ENCODE measurements around the gene VIPAS39.

The VIPAS39 gene

DNA sequence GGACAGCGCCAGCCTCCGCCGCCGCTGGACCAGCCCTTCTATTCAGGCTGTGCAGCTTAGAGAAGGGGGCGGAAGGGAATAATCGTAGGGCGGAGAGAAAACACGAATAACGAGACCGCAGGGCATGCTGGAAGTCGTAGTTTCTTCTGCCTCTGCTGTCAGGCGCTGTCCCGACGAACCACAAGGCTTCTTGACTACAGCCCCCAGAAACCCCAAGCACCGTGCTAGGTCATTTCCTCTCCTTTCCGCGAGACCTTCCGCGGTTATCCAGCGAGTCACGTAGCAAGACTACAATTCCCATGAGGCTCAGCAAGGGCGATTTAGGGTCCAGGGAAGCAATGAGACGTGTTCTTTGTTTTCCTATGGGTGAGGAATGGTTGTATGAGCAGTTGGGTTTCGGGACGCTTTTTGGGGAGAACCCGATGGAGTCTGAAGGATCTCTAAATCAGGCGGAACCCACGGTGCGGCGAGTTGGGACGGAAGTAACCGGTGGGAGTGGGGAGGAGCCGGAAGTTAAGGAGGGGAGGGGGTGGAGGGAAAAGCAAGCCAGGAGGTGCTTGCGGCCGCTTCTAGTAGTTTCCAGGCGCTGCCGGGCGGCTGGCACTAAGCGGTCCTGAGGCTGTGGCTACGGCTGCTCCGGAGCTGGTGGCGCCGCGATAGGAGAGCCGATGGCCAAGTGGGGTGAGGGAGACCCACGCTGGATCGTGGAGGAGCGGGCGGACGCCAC, at the start of gene VIPAS39, which contains the start of gene AHSA1:
TSS of gene VIPAS39 (minus strand) at position 80 of the 727 bp plus-strand sequence. CDS start 3,499 bp downstream, outside the sequence.
TSS of gene AHSA1 (plus strand) at position 572 of the 727 bp plus-strand sequence. CDS start at position 669, 97 bp downstream.
- peak; percentile 100 for DNase-seq

DNA sequence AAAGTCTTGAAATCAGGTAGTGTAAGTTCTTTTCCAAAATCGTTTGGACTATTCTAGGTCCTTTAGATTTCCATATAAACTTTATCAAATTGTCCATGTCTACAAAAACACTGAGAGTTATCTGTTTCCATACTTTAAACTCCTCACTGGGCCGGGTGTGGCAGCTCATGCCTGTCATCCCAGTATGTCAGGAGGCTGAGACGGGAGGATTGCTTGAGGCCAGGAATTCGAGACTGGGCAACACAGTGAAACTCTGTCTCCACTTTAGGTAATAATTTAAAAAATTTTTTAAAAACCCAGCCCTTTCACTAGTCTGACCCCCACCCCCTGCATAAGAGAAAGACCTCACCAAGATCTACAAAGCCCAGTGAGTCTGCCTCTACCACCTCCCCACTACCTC, 47.6 kb upstream of the VIPAS39 start:
- DNase-seq: no peak

DNA sequence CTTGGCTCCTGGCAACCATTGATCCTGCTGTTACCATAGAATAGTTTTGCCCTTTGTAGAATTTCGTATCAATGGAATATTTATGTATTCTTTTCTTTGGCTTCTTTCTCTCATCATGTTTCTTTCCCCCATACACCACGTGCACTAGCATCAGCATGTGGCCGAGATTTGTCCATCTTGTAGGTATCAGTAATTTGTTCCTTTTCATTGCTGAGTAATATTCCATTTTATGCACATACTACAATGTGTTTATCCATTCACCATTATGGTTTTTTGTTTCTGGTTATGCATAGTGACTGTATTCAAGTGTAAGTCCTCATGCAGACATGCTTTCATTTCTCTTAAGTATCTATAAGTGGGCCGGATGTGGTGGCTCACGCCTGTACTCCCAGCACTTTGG, 45.7 kb upstream of the VIPAS39 start:
- no peak for DNase-seq

DNA sequence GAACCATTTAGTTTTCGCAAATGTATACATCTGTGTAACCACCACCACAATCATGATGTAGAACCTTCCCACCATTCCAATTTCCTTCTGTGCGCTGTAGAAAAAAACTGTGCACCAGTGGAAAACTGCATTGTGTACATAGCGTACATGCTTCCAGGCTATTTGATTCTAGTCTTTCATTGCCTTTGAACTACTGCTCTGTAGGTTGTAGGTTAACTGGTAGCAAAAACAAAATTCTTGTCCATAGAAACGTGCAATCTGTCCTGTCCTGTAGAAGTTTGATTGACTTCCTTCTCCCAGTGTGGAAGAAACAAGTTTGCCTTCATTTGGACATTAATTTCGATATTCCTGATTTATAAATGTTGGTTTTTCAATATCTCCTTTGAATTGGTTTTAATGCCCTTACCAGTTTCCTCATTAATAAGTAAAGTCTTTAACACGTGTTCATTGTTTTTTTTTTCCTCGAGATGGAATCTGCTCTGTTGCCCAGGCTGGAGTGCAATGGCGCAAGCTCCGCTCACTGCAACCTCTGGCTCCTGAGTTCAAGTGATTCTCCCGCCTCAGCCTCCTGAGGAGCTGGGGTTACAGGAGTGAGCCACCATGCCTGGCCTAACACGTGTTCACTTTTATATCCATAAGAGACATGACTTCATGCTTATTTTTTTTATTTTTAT, 44.8 kb upstream of the VIPAS39 start:
- DNase-seq: no peak

DNA sequence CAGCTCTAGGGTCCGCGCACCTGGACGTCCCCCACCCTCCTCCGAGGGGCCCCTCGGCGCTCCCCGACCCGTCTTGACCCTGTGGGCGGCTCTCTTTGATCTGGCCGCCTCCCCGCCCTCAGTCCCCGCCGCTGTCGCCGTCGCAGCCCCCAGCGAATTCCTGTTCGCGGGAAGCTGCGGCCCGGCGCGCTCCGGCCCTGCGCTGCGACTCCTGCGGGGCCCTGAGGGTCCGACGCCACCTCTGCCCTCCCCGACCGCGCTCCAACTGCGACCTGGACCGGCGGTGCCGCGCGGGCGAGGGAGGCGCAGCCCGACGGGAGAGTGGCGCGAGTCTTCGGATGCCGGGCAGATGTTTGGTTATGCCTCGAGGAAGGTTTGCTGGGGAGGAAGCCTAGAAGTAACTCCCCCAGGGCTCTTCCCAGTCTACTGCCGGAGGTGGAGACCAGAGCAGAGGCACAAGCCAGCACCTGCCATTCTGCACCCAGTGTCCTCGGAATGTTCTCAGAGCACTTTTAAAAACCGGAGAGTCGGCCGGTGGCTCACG, 41.7 kb upstream of the VIPAS39 start:
- no peak for DNase-seq

DNA sequence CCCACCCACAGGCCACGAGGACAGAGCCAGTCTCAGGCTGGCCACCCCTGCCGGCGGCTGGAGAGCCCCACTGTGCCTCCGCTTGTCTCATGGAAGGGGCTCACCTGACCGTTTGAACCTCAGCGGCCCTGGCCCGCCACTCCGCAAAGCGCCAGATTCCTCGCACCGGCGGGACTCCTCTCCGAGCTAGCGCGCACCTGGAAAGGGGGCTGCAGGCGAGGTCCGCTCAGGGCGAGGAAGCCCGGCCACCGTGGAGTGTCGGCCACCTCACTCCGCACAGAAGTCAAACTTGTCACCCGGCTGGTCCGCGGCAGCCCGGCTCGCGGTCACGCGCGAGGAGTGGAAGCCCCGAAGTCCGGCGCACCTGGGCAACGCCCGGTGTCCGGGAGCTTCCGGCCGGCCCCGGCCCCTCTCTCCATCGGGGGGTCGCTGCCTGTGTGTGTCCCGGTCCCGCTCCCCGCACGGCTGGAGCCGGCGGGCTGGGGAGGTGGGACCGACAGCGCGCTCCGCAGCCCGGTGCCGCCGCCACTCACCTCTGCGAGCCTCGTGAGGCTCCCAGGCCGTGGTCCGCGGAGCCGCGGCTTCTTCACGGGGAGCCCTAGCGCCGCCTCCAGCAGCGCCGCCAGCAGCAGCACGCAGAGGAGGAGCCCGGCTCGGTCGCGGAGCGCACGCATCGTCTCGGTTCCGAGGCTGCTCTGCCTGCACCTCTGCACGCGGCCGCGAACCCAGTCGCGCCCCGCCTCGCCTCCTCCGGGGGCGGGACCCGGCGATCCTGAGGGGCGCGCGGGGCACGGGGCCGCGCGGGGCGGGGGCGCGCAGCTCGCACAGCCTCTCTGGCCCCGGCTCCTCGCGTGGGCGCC, 40.9 kb upstream of the VIPAS39 start, which contains the start of gene ISM2:
TSS of gene ISM2 (minus strand) at position 697 of the 860 bp plus-strand sequence. CDS start at position 674, 23 bp downstream.
- peak; percentile 61 for DNase-seq

DNA sequence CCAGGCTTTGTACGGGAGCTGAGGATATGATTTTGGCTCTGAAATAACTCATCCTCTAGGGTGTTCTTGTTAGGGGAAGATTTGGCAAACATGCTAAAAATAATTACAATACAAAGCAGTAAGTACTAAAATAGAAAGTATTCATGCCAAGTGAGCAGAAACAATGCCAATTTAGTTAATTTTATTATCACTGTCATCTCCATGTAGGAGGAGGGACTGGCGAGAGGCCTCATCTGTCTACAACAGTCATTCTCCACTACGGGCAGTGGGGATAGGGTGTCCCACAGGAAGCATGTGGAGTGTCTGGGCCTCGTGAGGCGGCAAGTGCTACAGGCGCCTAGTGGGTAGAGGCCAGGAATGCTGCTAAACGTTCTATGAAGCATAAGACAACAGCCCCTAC, 37.9 kb upstream of the VIPAS39 start:
- no peak for DNase-seq

DNA sequence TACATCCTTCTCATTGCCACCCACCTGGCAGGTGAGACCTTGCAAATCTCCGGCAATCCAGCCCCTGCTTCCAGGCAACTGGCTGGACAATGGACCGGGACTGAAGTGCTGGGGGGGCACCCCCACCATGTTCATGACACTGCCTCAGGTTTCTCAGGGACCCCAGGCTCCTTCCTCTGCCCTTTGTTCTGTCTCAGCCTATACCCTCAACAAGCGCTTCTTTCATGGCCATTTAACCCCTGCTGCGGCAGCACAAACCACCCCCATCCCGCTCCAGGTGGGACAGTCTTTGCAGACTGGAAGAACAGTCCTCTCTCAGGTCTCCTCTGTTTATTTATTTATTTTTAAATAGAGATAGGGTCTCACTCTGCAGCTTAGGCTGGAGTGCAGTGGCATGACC, 33.7 kb upstream of the VIPAS39 start:
- DNase-seq: no peak

DNA sequence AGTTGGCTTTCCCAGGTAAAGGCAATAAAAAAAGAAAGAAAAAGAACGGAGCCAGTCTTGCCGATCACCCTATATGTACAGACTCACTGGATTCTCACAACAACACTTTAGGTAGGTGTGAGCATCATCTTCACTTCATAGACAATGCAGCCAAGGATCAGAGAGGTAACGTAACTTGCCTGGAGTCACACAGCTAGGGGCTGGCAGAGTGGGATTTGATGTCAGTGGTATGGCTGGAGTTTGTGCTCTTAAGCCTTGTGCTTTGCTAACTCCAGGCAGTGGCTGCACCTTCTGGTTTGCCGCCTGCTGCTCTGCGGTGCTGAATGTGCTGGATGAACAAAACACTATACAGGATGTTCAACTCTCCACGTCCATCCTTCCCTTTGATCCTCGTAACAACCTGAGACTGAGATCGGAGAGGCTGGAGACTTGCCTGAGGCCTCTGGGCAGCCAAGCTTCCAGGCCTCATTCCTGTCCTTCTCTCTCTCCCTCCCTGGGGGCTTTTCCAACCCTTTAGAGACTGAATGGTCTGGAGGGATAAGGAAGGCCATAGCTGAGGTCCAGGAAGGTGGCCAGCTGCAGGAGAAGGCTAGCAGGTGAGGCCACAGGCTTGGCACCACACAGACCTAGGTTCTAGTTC, 33.1 kb upstream of the VIPAS39 start:
- DNase-seq: no peak

DNA sequence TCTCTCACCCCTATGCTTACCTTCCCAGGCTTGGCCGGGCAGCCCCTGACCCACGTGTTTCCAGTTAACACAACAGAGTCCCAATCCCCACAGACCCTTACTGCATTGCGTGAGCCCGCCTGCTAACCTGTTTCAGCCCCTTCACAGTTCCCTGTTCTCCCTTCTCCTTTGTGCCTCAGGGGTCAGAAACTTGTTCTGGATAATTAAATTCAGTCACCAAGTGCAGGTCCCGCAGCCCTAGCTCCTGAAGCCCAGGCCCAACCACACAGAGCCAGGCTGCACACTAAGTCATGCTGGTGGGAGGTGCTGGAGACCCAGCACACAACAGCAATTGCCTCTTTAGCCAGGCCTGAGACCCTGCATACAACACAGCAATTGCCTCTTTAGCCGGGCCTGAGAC, 31.6 kb upstream of the VIPAS39 start:
- no peak for DNase-seq

DNA sequence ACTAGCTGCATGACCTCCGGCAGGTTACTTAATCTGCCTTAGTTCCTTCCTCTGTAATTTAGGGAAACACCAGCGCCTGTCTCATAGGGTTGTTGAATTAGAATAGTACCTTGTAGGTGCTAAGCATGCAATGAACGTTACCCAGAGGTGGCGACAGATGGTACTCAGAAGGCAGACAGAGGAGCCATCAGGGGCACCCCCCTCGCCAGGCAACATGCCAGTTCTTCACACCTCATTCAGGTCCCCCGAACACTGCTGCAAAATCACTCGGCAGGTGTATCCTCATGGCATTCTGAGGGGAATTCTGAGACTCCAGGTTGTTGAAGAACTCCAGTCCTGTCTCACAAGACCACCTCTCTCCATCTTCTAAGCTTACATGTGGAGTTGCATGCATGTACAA, 31.2 kb upstream of the VIPAS39 start:
- DNase-seq: no peak

DNA sequence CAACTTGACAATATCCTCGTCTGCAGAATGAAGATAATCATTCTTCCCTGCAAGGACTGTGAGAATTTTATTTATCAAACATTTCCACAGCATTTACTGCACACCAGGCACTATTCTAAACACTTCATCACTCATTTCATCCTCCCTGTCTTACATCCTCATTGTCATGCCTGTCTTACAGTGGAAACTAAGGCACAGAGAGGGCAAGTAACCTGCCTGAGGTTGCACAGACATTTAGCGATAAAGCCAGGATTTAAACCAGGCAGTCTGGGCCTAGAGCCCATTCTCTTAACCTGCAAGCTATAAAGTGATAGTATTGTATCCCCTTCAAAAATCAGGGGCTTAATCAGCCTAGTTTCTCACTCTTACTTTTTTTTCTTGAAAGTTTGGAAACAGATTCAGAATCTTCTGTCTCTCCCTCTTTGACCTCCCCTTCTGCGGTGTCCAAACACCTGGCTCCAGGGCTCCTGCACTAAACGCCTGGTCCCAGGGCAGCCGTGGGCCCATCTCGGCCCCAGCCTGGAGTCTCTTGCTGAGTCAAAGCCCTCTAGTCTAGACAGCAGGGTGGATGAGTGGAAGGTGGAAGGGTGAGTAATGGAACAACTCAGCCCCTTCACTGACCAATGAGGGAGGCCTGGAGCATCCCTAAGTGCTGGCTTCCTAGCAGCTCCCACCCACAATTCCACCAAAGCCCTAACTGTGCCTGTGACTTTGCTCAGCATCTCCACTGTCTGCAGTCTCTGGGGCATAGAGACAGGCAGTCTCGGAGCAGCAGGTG, 28.7 kb upstream of the VIPAS39 start:
- DNase-seq: no peak

DNA sequence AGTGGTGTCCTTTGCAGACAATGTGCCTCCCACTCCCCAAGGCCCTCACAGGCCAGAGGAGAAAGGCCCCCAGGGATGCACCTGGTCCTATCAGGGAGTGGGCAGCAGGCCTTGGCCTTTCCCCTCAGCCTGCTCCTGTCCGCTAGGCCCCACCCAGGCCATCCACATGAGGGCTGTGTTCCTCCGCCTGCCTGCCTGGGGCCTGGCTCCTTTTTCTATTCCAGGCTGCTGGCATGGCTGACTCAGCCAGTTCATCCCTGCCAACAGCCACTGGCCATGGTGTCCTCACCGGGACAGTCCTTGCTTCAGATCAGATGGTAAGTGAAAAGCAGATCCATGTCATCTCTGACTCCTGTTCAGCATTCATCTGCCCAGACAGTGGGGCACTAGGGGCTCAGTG, 27.9 kb upstream of the VIPAS39 start:
- no peak for DNase-seq

DNA sequence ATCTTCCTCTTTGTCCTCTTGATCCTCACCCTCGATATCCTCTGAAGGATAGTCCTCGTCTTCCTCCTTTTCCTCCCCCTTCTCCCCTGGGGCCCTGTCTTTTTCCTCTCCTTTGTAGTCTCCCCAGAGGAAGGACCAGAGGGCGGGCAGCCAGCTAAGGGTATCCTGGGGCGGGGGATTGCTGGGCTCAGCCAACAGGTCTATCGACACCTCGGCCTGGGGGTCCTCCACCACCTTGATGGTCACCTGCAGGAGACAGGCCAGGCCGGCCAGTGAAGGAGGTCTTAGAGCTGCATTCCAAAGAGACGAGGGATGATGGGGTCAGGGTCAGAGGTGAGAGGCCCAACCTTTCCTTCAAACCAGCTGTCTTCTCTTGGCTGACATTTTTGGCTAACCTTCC, 25.0 kb upstream of the VIPAS39 start:
- DNase-seq: no peak

DNA sequence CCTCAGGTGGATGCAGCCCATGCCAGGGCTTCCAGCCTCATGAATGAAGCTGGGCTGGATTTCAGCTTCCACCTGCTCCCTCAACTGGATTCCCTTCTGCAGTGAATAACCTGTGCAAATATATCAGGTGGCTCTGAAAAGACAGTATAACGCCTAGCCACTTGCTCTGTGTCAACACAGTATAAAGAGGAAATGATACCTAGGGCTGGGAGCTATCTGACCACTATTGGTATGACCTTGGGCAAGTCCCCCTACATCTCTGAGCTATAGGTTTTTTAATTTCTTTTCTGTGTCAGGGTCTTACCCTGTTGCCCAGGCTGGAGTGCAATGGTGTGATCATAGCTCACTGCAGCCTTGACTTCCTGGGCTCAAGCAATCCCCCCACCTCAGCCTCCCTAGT, 21.4 kb upstream of the VIPAS39 start:
- DNase-seq: no peak

DNA sequence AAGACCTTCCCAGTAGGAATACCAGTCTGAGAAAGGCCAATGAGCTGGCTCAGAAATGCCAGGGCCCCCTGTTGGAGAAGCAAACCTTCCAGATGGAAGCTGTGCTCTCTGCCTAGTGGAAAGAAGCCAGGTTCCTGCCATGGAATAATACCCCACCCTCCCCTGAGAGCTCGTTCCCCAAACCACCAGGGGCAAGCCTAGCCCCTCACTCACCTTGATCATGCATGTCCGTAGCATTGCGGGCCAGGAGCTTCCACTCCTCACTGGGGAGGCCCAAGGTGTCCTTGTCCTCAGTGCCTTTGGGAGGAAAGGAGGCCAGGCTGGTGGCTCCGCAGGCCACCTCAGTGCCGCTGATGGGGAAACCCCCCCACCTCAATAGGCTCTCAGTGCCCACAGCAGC, 20.6 kb upstream of the VIPAS39 start:
- DNase-seq: no peak

DNA sequence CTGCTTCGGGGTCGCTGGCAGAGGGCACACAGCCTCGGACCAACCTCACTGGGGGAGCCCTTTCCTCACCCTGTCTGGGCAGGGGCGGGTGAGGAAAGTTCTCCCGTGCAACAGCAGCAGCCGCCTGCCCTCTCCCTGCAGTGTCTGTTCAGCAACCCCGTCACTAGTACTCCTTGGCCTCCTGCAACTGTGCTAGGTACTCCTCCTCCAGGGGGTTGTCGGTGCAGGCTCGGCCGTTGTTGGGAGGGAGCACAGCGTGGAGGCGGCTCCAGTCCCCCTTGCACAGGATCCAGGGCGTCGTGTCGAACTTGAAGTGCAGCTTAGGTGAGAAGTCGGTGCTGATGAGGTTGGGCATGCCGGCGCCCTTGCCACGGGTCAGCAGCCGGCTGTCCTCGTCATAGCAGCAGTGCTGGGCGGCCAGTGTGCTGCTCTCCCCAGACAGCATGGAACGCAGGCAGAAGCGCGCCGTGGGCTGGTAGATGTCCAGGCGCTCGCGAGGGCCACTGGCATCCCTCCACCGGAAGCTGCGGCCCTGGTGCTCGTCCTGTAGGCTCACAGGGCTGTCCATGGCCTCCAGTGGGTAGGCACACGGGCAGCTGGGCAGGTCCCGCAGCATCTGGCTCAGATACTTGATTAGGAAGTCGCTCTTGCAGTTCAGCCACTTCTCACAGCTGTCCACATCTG, 18.2 kb upstream of the VIPAS39 start:
- no peak for DNase-seq

DNA sequence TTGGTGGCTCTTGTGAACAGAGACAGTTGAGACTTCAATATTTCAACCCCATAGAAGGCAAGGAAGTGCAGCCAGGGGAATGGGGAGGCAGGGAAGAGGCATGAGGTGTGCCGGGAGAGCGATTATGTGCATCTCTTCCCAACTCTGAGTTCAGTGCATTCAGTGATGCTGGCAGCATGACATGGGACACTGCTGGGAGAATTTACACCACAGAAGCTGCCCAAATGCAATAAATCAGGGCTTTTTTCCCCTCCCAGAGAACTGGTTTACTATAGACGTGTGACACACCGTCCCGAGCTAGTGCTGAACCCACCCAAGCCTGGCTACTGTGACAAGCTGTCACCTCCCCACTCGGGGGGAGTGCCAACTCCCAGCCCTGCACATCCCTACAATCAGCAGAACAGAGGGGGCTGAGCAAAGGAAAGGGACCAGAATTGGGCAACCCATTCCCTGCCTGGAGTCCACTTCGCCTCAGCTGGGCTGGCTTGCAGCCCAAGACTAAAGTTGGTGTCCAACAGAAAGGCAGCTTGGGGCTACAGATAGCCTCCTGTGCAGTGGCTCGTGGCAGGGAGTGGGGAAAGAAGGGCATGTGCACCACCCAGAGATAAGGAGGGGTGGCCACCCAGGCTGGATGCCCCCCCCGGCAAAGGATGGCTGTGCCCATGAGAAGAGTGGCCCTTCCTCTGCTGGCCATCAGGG, 17.2 kb upstream of the VIPAS39 start:
- DNase-seq: peak; percentile 53

DNA sequence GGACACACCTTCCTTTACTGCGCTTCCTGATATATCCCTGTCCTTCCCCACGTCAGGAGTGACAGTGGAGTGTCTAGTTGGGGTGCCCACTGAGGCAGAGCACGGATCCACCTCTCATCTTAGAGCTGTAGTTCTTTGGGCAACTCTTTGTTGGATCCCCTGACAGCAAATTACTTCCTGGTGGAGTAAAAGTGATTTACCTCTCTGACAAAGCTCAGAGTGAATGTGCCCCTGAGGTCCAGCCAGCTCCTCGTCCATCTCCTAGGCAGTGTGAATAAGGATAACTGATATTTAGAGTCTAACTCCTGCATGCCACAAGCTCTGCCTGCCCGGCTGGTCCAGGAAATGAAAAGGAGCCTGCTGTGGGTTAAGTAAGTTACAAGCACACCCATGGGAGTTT, 16.5 kb upstream of the VIPAS39 start:
- no peak for DNase-seq

DNA sequence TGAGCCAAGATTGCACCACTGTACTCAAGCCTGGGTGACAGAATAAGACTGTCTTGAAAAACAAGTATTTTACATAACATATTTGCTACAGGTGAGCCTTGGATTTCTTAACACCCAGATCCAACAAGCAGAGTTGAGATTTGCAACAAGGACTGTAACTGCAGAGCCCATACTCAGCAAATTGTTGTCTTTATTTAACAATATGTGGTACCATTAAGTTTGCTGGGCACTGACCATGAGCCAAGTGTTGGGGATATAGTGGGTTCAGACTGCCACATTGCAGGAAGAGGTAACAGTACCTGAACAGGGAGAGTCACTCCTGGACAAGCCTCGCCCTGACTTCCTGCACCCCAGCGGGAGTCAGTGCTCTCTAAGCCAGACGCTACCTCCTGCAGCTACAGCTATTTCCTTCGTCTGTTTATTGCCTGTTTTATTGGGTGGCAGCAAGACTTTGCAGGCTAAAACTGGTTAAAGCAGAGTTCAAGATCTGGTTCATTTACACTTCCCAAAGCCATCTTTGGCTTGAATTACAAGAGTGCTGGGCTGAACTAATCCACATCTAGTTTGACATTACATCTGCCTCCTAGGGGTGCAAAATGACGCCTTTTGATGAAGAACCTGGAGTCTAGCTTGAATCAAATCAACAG, 12.9 kb upstream of the VIPAS39 start:
- DNase-seq: no peak
